Muscle of back (tissue), 13 donors: ENCODE data around the gene SLC25A21. TPM values are rescaled to one million over a fixed set of nuclear protein-coding genes. Genes with fewer than 3 reads are reported as not detected.
A peak's percentile ranks its signal among the peaks of the same experiment; 100 is the strongest.
"Not testable (repeated sequence)": the region's sequence is repeated elsewhere in the genome, so short reads cannot be mapped to it uniquely, and the experiment has no call there.

Source experiments
- DNase-seq, 3 donors: peaks; one replicate each; pipeline versions ENCODE4 v3.0.0 to v3.0.0-alpha.2; 2013
- long read RNA-seq, 9 donors: transcript quantifications; one replicate each; lab custom pipeline, GENCODE V29; 2026
- polyA plus RNA-seq, 10 donors: library from polyadenylated mRNA; unstranded; fragments of 120-200 nt; gene quantifications; one replicate each; pipeline ENCODE4 v1.2.1, GENCODE V29; 2013; ENCODE audit not compliant: insufficient read length in 10 of 10

Gene SLC25A21
- 1 to 10 TPM; 1.3 to 2.2 (median 1.6) TPM for polyA plus RNA-seq
- long read RNA-seq, donor 1 = 0 reads
- long read RNA-seq, donor 2 = 0 reads
- long read RNA-seq, donor 3 = 0 reads
- long read RNA-seq, donor 4 = 0 reads
- long read RNA-seq, donor 5 = 0 reads
- long read RNA-seq, donor 6, partial matches to known transcripts = 10 of 10 reads
- long read RNA-seq, donor 6, other reads (novel, unspliced or antisense) = 0 of 10 reads
- long read RNA-seq, donor 7 = 0 reads
- long read RNA-seq, donor 8 = 0 reads
- long read RNA-seq, donor 9 = 0 reads

DNA sequence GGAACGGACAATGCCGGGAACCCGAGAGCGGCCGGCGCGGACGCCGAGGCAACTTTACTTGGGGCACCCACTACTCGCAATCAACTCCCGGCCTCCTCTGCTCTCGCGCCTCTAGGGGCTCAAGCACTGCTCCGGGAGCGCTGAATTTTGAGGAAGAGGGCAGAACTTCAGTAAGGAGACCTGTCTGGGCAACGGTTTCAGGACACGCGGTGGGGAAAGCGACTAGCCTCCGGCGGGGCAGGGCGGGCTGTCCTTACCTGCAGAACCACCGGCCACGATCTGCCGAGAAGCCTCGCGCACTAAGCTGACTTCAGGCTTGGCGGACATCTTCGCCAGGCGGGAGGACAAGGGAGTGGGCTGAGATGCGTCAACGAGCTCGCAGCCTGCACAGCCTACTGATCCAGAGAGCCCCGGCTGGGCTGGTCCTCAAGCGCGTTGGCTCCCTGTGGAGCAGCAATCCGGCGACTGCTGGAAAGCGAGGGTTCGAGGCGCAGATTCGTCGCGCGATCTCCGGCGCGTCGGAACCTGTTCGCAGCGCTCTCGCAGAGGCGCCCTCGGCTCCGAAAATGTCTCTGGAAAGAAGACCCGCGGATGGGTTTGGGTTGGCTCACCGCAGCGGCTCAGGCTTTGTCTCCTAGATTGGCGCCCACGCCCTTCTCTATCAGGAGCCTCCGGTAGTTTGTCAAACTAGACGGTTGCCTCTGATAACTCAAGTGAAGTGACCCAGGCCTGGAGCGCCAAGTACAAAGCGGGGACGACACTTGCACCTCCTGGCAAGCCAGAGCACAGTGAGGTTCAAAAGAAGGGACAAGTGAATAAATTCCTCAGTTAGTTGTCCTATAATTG lies at the start of gene SLC25A21:
Gene SLC25A21, minus strand, starts transcription at position 583 of the 846 bp plus-strand sequence.
- DNase-seq = peak; percentile 76 to 96 (median 80)

DNA sequence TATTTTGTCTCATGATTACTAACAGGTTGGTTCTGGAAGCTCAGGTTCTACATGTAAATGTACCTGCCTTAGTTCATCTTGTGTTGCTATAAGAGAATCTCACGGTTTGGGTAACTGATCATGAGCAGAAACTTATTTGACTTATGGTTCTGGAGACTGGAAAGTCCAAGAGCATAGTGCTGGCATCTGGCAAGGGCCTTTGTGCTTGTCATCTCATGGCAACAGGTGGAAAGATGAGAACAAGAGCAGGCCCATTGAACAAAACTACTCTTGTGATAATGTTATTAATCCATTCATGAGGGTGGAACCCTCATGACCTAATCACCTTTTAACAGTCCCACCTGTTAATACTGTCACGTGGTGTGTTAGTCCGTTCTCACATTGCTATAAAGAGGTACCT lies 48.7 kb upstream of the SLC25A21 start:
- no peak for DNase-seq

DNA sequence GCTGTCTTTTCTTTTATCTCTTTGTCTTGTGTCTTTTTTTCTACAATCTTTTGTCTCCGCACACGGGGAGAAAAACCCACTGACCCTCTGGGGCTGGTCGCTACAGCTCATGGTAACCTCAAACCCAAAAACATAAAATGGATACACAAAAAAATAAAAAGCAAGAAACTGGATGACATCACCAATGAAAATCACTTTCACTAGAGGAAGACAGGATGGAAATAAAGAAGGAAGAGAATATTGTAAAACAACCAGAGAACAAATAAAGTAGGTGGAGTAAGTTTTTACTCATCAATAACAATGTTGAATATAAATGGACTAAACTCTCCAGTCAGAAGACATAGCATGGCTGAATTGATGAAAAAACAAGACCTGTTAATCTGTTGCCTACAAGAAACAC lies 42.9 kb upstream of the SLC25A21 start:
- DNase-seq = no peak

DNA sequence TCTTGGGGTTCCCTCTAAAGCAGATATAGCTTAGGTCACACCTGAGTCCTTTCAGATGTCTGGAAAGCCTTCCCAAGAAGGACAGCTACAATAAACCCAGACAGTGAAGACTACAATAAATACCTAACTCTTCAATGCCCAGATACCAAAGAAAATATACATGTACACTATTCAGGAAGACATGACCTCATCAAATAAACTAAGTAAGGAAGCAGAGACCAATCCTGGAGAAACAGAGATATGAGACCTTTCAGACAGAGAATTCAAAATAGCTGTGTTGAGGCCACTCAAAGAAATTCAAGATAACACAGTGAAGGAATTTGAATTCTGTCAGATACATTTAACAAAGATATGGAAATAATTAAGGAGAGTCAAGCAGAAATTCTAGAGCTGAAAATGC lies 40.6 kb upstream of the SLC25A21 start:
- DNase-seq = no peak

DNA sequence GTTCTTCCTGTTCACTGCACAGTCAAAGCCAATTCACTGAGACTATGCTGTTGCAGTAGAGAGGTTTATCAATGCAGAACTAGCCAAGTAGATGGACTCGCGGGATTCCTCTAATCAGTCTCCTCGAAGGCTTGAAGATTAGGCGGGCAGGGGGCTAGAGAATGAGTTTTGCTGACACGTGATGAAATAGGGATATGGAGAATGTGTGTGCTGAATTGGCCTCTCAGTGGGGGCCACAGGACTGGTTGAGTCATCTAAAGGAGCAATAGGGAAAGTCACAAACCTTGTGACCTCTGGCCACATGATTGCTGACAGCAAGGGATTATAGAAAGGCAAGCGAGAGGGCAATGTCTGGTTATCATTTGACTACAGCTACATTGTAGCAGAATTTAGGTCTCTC lies 38.0 kb upstream of the SLC25A21 start:
- no peak for DNase-seq

DNA sequence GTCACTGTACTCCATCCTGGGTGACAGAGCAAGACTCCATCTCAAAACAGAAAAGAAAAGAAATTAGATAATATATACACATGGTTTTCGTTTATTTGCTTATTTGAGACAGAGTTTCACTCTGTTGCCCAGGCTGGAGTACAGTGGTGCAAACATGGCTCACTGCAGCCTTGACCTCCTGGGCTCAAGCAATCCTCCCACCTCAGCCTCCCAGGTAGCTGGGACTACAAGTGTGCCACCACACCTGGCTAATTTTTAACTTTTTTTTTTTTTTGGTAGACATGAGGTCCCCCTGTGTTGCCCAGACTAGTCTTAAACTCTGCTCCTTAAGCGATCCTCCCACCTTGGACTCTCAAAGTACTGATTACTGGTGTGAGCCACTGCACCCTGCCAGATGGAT lies 37.2 kb upstream of the SLC25A21 start:
- DNase-seq = not testable (repeated sequence)

DNA sequence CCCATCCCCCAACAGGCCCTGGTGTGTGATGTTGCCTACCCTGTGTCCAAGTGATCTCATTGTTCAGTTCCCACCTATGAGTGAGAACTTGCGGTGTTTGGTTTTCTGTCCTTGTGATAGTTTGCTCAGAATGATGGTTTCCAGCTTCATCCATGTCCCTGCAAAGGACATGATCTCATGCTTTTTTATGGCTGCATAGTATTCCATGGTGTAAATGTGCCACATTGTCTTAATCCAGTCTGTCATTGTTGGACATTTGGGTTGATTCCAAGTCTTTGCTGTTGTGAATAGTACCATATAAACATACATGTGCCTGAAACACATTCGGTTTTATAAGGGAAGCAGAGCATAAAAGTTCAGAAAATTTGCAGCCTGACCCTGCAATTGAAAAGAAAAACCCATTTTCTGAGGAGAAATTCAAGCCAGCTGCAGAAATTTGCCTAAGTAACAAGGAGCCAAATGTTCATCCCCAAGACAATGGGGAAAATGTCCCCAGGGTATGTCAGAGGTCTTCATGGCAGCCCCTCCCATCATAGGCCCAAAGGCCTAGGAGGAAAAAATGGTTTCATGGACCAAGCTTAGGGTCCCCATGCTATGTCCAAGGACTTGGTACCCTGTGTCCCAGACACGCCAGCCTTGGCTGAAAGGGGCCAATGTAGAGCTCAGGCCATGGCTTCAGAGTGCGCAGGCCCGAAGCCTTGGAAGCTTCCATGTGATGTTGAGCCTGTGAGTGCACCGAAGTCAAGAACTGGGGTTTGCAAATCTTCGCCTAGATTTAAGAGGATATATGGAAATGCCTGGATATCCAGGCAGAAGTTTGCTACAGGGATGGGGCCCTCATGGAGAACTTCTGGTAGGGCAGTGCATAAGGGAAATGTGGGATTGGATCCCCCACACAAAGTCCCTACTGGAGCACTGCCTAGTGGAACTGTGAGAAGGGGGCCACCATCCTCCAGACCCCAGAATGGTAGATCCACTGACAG lies 33.5 kb upstream of the SLC25A21 start:
- not testable (repeated sequence) for DNase-seq

DNA sequence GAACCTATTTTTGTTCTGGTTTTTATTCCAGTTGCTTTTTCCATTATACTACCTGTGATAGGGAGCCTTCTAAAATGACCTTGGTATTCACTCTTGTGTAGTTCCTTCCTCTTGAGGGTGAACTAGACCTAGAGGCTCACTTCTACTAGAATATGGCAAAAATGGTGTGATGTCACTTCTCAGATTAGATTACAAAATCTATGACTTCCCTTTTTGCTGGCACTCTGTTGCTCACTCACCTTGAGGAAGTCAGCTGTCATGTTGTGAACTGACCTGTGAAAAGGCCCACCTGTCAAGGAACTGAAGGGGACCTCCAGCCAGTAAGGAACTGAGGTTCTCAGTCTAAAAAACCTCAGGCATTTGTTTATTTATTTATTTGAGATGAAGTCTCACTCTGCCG lies 31.0 kb upstream of the SLC25A21 start:
- DNase-seq = no peak

DNA sequence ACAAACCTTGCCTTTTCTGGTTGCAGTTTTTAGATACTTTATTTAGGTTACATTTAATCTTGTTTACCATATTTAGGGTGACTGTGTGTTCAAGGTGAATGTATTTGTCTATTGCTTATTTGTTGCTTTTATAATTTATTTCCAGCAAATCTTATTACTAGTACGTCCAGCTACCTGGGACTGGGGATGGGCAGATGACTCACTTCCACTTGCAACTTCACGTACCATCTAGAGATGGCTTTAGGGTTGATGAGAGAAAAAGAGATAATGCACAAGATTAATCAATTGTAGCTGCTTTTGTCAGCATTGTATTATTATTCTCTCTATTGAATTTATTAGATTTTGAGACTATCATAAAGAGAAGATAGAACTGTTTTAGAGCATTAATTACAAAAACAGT lies 30.4 kb upstream of the SLC25A21 start:
- no peak for DNase-seq

DNA sequence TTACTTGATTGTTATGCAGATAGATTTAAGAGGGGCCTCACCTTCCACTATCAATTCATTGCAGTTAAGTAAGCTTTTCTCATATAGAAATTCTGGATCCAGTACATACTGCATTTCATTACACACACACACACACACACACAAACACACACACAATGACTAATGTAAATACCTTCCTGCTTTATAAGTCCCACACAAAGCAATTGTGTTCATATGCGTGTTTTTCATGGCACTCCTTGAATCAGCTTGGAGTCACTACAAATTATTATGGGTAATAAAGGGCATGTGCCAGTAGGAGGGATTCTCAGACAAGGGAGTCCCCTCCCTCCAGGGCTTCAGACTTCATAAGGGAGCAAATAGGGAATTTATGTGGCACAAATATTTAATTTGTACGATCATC lies 29.9 kb upstream of the SLC25A21 start:
- DNase-seq = no peak

DNA sequence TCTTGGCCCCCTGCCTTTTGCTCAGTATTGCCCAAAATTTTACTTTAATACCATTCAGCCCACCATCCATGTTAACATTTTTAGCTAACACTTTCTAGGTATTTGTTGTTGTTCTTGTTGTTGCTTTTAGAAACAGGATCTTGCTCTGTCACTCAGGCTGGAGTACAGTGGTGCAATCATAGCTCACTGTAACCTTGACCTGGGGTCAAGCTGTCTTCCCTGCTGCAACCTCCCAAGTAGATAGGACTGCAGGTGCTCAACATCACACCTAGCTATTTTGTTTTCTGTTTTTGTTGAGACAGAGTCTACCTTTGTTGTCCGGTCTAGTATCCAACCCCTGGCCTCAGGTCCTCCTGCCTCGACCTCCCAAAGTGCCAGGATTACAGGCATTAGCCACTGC lies 29.3 kb upstream of the SLC25A21 start:
- DNase-seq = no peak

DNA sequence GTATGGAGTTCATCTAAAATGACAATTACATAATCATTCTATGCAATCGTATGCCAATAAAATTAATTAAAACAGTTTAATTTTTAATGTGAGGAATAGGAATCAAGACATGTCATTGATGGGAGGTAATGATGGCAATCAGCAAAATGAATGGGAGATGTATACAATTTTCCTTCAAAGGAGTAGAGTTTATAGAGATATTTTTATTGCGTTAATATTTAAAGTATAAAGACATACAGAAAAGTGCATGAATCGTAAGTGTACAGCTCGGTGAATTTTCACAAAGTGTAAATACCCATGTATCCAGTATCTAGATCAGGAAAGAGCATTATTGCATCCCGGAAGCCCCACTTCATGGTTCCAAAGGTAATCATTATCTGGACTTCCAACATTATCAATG lies 26.5 kb upstream of the SLC25A21 start:
- no peak for DNase-seq

DNA sequence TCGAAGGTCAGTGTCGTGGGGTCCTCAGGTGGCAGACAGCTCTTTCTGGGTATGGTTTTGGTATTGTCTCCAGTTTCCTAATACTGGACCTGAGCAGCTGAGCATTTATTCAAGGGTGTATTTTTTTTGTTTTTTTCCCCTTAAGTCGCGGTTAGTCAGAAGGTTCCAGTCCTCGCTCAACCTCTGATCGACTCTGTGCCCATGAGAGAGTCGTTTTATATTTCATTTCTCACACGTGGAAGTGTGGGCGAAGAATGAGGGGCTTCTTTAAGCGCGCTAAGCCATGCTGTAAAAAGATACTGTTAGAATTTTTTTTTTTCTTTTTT lies 25.8 kb upstream of the SLC25A21 start:
- DNase-seq = no peak

DNA sequence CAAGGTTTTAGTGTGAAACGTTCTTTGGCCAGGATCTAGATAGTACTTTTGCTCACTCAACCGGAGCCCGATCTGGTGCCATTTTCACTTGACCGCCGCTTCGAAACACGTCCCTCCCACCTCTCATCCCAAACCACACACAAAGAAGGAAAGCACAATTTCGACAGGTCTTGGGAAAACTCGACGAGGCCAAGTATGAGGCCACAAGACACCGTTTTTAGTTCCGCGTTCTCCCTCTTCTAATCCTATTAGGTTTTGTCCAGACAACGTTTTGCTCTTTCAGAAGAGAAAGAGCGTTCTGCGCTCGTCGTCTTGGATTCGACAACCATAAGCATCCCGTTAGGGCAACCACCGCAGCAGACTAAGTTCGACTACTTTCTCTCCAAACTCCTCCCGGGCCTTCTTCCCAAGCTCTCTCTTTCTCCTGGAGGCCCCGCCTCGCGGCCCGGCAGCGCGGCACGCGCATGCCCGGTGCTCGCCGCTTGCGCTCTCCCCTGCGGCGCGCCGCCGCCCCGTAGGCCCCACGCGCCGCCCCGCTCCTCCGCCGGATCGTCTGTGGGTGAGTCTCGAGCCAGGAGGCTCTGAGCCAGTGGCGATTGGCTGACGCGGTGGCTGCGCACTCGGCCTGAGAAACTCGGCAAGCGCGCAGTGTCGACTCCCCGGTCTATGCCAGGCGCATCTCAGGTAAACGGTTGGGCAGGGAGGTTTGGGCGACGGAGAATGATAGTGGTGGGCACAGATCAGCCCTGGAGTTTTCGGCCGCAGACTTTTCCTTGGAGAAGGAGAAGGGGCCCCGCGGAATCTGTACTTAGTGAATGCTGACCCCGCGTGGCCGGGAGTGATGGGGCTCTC lies 25.2 kb upstream of the SLC25A21 start, which contains the start of gene MIPOL1:
Gene MIPOL1, plus strand, starts transcription at position 517 of the 852 bp plus-strand sequence. CDS start 49,952 bp downstream, outside the sequence.
- DNase-seq = peak; percentile 85 to 95 (median 91)

DNA sequence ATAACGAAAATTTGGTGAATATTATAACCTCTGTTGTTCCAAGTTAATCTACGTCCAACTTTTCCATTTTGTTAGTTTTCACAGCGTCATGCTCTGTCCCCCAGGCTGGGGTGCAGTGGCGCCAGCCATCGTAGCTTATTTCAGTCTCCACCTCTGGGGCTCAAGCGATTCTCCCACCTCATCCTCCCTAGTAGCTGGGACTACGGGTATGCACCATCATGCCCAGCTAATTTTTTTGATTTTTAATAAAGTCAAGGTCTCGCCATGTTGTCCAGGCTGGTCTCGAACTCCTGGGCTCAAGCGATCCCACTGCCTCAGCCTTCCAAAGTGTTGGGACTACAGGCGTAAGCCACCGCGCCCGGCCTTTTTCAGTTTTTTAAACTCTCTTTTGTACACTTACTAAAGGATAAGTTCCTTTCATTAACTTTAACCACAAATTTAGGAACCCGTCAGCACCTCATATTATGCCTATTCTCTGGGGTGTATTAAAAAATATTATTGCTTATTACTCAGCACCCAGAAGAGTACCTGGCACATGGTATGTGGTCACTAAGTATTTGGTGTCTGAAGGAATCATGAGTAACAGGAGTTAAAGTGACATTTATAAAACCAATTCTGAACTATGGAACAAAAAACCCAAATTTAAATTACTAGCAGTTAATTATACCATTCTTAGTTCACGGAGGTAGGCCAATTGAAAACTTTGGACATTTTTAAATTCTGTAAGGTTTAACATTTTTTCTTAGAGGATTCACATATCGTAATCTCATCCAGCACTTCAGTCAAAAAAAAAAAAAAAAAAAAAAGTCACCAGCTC lies 24.4 kb upstream of the SLC25A21 start:
- no peak for DNase-seq

DNA sequence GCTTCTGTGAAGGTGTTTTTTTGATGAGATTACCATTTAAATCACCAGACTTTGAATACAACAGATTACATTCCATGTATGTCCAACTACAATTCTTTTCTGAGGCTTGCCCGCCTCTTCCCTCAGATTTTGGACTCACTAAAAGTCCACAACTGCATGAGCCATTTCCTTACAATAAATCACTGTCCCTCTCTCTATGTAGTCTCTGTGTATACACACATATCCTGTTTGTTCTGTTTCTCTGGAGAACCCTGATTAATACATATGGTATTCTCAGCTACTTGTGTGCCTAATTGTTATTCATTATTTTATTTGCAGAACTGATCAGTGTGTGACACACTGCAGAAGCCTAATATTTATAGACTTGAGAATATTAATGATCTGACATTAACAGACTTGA lies 22.9 kb upstream of the SLC25A21 start:
- DNase-seq = no peak

DNA sequence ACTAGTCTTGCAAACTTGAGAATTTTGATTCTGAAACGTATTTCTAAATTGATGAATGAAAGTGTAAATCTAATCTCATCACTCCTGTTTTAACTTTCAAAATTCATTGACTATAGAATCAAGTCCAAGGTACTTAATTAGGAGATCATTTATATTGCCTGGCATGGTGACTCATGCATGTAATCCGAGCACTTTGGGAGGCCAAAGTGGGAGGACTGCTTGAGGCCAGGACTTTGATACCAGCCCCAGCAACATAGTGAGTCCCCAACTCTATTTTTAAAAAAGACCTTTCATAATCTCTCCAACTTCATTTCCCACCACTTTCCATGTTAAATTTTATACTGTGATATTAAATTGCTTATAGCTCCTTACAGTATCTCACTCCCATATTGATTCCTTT lies 22.3 kb upstream of the SLC25A21 start:
- no peak for DNase-seq

DNA sequence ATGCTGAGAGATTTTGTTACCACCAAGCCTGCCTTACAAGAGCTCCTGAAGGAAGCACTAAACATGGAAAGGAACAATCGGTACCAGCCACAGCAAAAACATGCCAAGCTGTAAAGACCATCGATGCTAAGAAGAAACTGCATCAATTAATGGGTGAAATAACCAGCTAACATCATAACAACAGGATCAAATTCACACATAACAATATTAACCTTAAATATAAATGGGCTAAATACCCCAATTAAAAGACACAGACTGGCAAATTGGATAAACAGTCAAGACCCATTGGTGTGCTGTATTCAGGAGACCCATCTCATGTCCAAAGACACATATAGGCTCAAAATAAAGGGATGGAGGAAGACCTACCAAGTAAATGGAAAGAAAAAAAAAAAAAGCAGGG lies 17.3 kb upstream of the SLC25A21 start:
- DNase-seq = not testable (repeated sequence)

DNA sequence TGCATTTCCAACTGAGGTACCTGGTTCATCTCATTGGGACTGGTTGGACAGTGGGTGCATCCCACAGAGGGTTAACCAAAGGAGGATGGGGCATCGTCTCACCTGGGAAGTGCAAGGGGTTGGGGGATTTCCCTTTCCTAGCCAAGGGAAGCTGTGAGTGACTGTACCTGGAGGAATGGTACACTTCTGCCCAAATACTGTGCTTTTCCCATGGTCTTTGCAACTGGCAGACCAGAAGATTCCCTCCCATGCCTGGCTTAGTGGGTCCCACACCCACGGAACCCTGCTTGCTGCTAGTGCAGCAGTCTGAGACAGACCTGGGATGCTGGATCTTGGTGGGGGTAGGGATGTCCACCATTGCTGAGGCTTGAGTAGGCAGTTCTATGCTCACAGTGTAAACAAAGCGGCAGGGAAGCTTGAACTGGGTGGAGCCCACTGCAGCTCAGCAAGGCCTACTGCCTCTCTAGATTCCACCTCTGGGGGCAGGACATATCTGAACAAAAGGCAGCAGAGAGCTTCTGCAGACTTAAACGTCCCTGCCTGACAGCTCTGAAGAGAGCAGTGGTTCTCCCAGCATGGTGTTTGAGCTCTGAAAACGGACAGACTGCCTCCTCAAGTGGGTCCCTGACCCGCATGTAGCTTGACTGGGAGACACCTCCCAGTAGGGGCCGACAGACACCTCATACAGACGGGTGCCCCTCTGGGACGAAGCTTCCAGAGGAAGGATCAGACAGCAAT lies 15.6 kb upstream of the SLC25A21 start:
- not testable (repeated sequence) for DNase-seq
